HepG2 (cell line): ENCODE data around the gene NCMAP. TPM values are rescaled to one million over a fixed set of nuclear protein-coding genes. Genes with fewer than 3 reads are reported as not detected.

Experiments used
- AFF4 ChIP-seq: sonication (generic); formaldehyde crosslinking; IDR thresholded peaks from 2 replicates; pipeline ENCODE4 v1.4.0; 2020; ENCODE audit warnings: missing genetic modification reagents
- ATF7-NPFF ChIP-seq: sonication (generic); formaldehyde crosslinking; IDR thresholded peaks from 2 replicates; pipeline ENCODE4 v1.8.1; 2023; ENCODE audit warnings: mild to moderate bottlenecking, low read depth, missing genetic modification reagents, moderate library complexity
- BRF2 ChIP-seq: sonication (generic); formaldehyde crosslinking; IDR thresholded peaks from 2 replicates; pipeline ENCODE4 v1.8.1; 2022; ENCODE audit warnings: mild to moderate bottlenecking, missing genetic modification reagents
- CCDC6 ChIP-seq: sonication (generic); formaldehyde crosslinking; IDR thresholded peaks from 2 replicates; pipeline ENCODE4 v1.8.1; 2022; ENCODE audit warnings: mild to moderate bottlenecking, missing genetic modification reagents, moderate library complexity
- EP300 ChIP-seq, 3 experiments: sonication (generic) in 1 of 3; formaldehyde crosslinking in 1 of 3; IDR thresholded peaks; 2 replicates each; pipeline versions ENCODE4 v1.5.1 to v1.6.1; 2011 to 2020; ENCODE audit warnings: low read depth in 2 of 3, low read length in 2 of 3, borderline replicate concordance in 1 of 3, improper control_type of control experiment in 1 of 3, mild to moderate bottlenecking in 1 of 3, missing genetic modification reagents in 1 of 3, moderate library complexity in 1 of 3
- FOXA3 ChIP-seq: IDR thresholded peaks from 2 replicates; pipeline ENCODE4 v1.6.1; 2016; ENCODE audit warnings: missing genetic modification reagents, missing compliant biosample characterization
- KDM6A ChIP-seq: IDR thresholded peaks from 2 replicates; pipeline ENCODE4 v1.6.1; 2016; ENCODE audit warnings: low read depth
- MAF1 ChIP-seq: sonication (generic); formaldehyde crosslinking; IDR thresholded peaks from 2 replicates; pipeline ENCODE4 v1.5.0; 2020; ENCODE audit warnings: missing genetic modification reagents, borderline replicate concordance
- MEIS1 ChIP-seq: sonication (generic); formaldehyde crosslinking; IDR thresholded peaks from 2 replicates; pipeline ENCODE4 v1.9.0; 2021; ENCODE audit warnings: mild to moderate bottlenecking, missing genetic modification reagents, moderate library complexity, borderline replicate concordance
- NFIC ChIP-seq: IDR thresholded peaks from 2 replicates; pipeline ENCODE4 v1.6.1; 2012; ENCODE audit warnings: mild to moderate bottlenecking, low read length, inconsistent platforms
- NR0B2 ChIP-seq: sonication (generic); formaldehyde crosslinking; IDR thresholded peaks from 2 replicates; pipeline ENCODE4 v1.4.0; 2020; ENCODE audit warnings: mild to moderate bottlenecking, missing genetic modification reagents
- PAWR ChIP-seq: sonication (generic); formaldehyde crosslinking; IDR thresholded peaks from 2 replicates; pipeline ENCODE4 v1.4.0; 2020; ENCODE audit warnings: missing genetic modification reagents, mild to moderate bottlenecking, borderline replicate concordance
- REL ChIP-seq: sonication (generic); formaldehyde crosslinking; conservative IDR thresholded peaks from 2 replicates; pipeline ENCODE4 v1.8.0; 2022; ENCODE audit warnings: mild to moderate bottlenecking, missing genetic modification reagents, moderate library complexity
- SMAD3 ChIP-seq: sonication (generic); formaldehyde crosslinking; IDR thresholded peaks from 2 replicates; pipeline ENCODE4 v1.4.0; 2020; ENCODE audit warnings: missing genetic modification reagents
- ZFY ChIP-seq: sonication (generic); formaldehyde crosslinking; IDR thresholded peaks from 2 replicates; pipeline ENCODE4 v1.4.0; 2020; ENCODE audit warnings: missing genetic modification reagents
- ZMAT3 ChIP-seq: sonication (generic); formaldehyde crosslinking; conservative IDR thresholded peaks from 2 replicates; pipeline ENCODE4 v1.7.0; 2021; ENCODE audit warnings: missing genetic modification reagents
- ZNF101 ChIP-seq: sonication (generic); formaldehyde crosslinking; IDR thresholded peaks from 2 replicates; pipeline ENCODE4 v1.4.0; 2020; ENCODE audit warnings: mild to moderate bottlenecking, low read depth, missing genetic modification reagents, borderline replicate concordance
- ZNF12 ChIP-seq: sonication (generic); formaldehyde crosslinking; IDR thresholded peaks from 2 replicates; pipeline ENCODE4 v1.5.0; 2020; ENCODE audit warnings: missing genetic modification reagents
- ZNF124 ChIP-seq: sonication (generic); formaldehyde crosslinking; IDR thresholded peaks from 2 replicates; pipeline ENCODE4 v1.4.0; 2020; ENCODE audit warnings: missing genetic modification reagents
- ZNF20 ChIP-seq: sonication (generic); formaldehyde crosslinking; IDR thresholded peaks from 2 replicates; pipeline ENCODE4 v1.4.0; 2020; ENCODE audit warnings: mild to moderate bottlenecking, moderate library complexity, missing genetic modification reagents
- ZNF501 ChIP-seq: sonication (generic); formaldehyde crosslinking; IDR thresholded peaks from 2 replicates; pipeline ENCODE4 v1.5.1; 2020; ENCODE audit warnings: mild to moderate bottlenecking, moderate library complexity, missing genetic modification reagents
- ZNF607 ChIP-seq: sonication (generic); formaldehyde crosslinking; IDR thresholded peaks from 2 replicates; pipeline ENCODE4 v1.5.1; 2020; ENCODE audit warnings: missing genetic modification reagents, mild to moderate bottlenecking, borderline replicate concordance
- ZNF777 ChIP-seq: sonication (generic); formaldehyde crosslinking; IDR thresholded peaks from 2 replicates; pipeline ENCODE4 v1.4.0; 2020; ENCODE audit warnings: missing genetic modification reagents
- polyA plus RNA-seq, 8 experiments: library from polyadenylated mRNA; depleted of rRNA in 3 of 8; stranded (reverse) in 7 of 8; unstranded in 1 of 8; fragments of >200 nt; fragmentation: Illumina TruSeq in 4 of 8; extraction: Trizol in 4 of 8; gene quantifications; 2 replicates each; pipeline versions ENCODE4 v1.2.1 to v1.2.3, GENCODE V29; 2011 to 2016; ENCODE audit warnings: low read depth in 4 of 8, missing spikeins in 1 of 8, mixed read lengths in 1 of 8; ENCODE audit not compliant: insufficient read depth in 1 of 8
- total RNA-seq, 5 experiments: library from RNA; depleted of rRNA; stranded (reverse); fragments of >200 nt; fragmentation: Illumina TruSeq; extraction: Trizol; gene quantifications; 2 replicates each; pipeline ENCODE4 v1.2.3, GENCODE V29; 2016; ENCODE audit warnings: low read depth in 1 of 5
- TF ChIP-seq, protein P1 (sequence below): sonication (generic); formaldehyde crosslinking; IDR thresholded peaks from 2 replicates; pipeline ENCODE4 v1.5.0; 2020; ENCODE audit warnings: missing genetic modification reagents

Gene NCMAP
- total and polyA plus RNA-seq, 2 of the 13 experiments (the other 11 are each of a cell fraction or from before 2014, with no cell fraction given) = 2.7 to 20.0 TPM

DNA sequence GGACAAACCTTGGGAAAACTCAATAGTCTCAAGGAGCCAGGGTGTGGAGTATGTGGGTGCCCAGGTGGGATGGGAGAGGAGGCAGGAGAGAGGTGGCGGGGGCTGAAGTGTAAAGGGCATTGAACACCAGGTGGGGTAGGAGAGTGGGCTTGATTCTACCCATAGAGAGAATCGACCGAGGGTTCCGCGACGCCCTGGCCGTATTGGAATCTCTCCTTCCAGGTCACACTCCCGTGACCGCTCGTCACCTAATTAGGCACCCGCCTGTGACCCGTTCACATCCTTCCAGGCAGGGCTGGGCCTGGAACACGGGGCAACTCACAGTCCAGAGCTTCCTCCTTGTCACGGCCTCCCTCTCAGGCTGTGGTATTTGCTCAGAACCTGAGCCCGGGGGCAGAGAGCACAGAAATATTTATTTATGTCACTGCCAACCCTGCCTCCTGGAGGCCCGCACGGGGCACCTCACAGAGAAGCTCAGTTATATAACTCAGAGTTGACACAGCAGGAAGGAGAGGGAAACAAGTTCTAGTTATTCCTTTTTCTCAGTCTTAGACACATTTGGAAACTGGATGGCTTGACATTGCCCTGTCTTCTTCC, 12.0 kb downstream of the NCMAP start (continued):
- TF ChIP-seq NFIC (peak; percentile 57; the same call in 1 of the 2 replicates), REL (CRISPR knock-in tag) (no peak), ZNF777 (CRISPR knock-in tag) (no peak), ZNF607 (CRISPR knock-in tag) (no peak), PAWR (CRISPR knock-in tag) (no peak), AFF4 (CRISPR knock-in tag) (no peak), ZNF12 (peak; percentile 66; the same call in 1 of the 2 replicates), ATF7-NPFF (CRISPR knock-in tag) (peak; percentile 35; the same call in 1 of the 2 replicates), MAF1 (CRISPR knock-in tag) (no peak), EP300 (IDR thresholded peaks at IDR 0.05; ENCODE audit: low read depth in 2 of 2, low read length in 2 of 2) (peak; percentile 66 to 94; a peak in 3 of 4 replicates), EP300 (CRISPR knock-in tag; IDR thresholded peaks at IDR 0.05; ENCODE audit: borderline replicate concordance) (peak; percentile 82), ZNF101 (CRISPR knock-in tag) (no peak), ZNF20 (CRISPR knock-in tag) (no peak), KDM6A (CRISPR knock-in tag) (peak; percentile 98; the same call in 1 of the 2 replicates), FOXA3 (CRISPR knock-in tag) (peak; percentile 89), BRF2 (CRISPR knock-in tag) (peak; percentile 56; the same call in 1 of the 2 replicates), NR0B2 (0 out of 2 replicates have a peak, but pooled peaks have one; percentile 52), SMAD3 (CRISPR knock-in tag) (peak; percentile 29; the same call in 1 of the 2 replicates), CCDC6 (CRISPR knock-in tag) (peak; percentile 66; the same call in 1 of the 2 replicates), ZNF124 (CRISPR knock-in tag) (0 out of 2 replicates have a peak, but pooled peaks have one; percentile 42), ZNF501 (no peak), ZFY (peak; percentile 77), ZMAT3 (CRISPR knock-in tag) (peak; percentile 82), MEIS1 (CRISPR knock-in tag) (peak; percentile 90; the same call in 1 of the 2 replicates)
- TF ChIP-seq, protein P1, sequence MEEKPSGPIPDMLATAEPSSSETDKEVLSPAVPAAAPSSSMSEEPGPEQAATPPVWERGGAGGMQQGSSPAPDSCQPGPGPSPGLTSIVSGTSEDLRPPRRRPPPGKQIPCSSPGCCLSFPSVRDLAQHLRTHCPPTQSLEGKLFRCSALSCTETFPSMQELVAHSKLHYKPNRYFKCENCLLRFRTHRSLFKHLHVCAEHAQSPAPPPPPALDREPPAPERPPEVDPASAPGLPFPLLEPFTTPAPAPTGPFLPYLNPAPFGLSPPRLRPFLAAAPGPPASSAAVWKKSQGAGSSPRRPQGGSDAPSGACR (CRISPR knock-in tag) = 0 out of 2 replicates have a peak, but pooled peaks have one; percentile 12
